Activated CD8-positive, alpha-beta T cell treated with anti-CD3 and anti-CD28 coated beads for 36 hours (primary cell): ENCODE data around the gene IFT88. TPM values are rescaled to one million over a fixed set of nuclear protein-coding genes. Genes with fewer than 3 reads are reported as not detected.

Source experiments
- ATAC-seq: fragments of 200-7000 bp; cut with Tn5 transposase; one replicate; pipeline ENCODE4 v1.10.0; 2021; ENCODE audit warnings: mild to moderate bottlenecking, moderate library complexity
- CTCF ChIA-PET: fragments of 350-600 bp; sonication (Branson Sonifier 250); formaldehyde crosslinking; loops from one replicate; lab custom pipeline; 2021; ENCODE audit warnings: antibody characterized with exemption; lab: Charles Lee
- POLR2A ChIA-PET: fragments of 350-600 bp; sonication (Branson Sonifier 250); formaldehyde crosslinking; loops from one replicate; lab custom pipeline; 2021; ENCODE audit warnings: antibody characterized with exemption; lab: Charles Lee
- DNase-seq: peaks from one replicate; pipeline ENCODE4 v3.0.0-alpha.2; 2020
- H3K27ac Mint-ChIP-seq: one replicate; pipeline ENCODE4 v1.8.0; 2021; ENCODE audit warnings: mild to moderate bottlenecking, mixed read lengths
- H3K27me3 Mint-ChIP-seq: one replicate; pipeline ENCODE4 v1.8.0; 2021; ENCODE audit warnings: mixed read lengths
- H3K36me3 Mint-ChIP-seq: one replicate; pipeline ENCODE4 v1.8.0; 2021; ENCODE audit warnings: low read depth, mixed read lengths
- H3K4me1 Mint-ChIP-seq: one replicate; pipeline ENCODE4 v1.8.0; 2021; ENCODE audit warnings: low read depth, mixed read lengths
- H3K4me3 Mint-ChIP-seq: one replicate; pipeline ENCODE4 v1.8.0; 2021; ENCODE audit warnings: mild to moderate bottlenecking, moderate library complexity, mixed read lengths
- H3K9me3 Mint-ChIP-seq: one replicate; pipeline ENCODE4 v1.8.0; 2021; ENCODE audit warnings: mixed read lengths
- intact Hi-C: fragments of 100-400 bp; cut with micrococcal nuclease; formaldehyde crosslinking; loops from one replicate; pipeline ENCODE4 v1.10.0; 2022
- total RNA-seq, 2 experiments: library from RNA; stranded (reverse); gene quantifications; one replicate each; pipeline ENCODE4 v1.2.3, GENCODE V29; 2021
- TF ChIP-seq, protein P1 (sequence below): fragments of 200-600 bp; IDR thresholded peaks from one replicate; pipeline ENCODE4 v1.8.0; 2022; ENCODE audit warnings: antibody characterized with exemption, mild to moderate bottlenecking

IFT88 gene
- total RNA-seq, 2 experiments from 2014 or later: 2.2 to 2.5 TPM

DNA sequence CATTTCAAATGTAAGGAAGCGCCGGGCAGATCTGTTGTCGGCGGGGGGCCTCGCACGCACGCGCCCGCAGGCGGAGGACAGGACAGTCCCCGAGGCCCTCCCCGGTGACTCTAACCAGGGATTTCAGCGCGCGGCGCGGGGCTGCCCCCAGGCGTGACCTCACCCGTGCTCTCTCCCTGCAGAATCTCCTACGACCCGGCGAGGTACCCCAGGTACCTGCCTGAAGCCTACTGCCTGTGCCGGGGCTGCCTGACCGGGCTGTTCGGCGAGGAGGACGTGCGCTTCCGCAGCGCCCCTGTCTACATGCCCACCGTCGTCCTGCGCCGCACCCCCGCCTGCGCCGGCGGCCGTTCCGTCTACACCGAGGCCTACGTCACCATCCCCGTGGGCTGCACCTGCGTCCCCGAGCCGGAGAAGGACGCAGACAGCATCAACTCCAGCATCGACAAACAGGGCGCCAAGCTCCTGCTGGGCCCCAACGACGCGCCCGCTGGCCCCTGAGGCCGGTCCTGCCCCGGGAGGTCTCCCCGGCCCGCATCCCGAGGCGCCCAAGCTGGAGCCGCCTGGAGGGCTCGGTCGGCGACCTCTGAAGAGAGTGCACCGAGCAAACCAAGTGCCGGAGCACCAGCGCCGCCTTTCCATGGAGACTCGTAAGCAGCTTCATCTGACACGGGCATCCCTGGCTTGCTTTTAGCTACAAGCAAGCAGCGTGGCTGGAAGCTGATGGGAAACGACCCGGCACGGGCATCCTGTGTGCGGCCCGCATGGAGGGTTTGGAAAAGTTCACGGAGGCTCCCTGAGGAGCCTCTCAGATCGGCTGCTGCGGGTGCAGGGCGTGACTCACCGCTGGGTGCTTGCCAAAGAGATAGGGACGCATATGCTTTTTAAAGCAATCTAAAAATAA is 154.7 kb downstream of the IFT88 start:
- Mint-ChIP-seq H3K4me1 (peaks cover 6% of the 10 kb centered on the region), H3K36me3 (no peaks in the 10 kb centered on the region), H3K27ac (no peak overlapping the region), H3K27me3 (peaks cover 20% of the 10 kb centered on the region), H3K9me3 (no peaks in the 10 kb centered on the region), H3K4me3 (peak overlapping the region; percentile 61)
- POLR2A ChIA-PET: interaction anchor here (0.6 to 1.1 kb wide), 2 partner anchors 19 to 107 kb away, joined by 3 to 4 read pairs; partner anchors contain the start of gene IL17D
- ATAC-seq (peak; percentile 75), DNase-seq (peak; percentile 66)
- TF ChIP-seq, protein P1, sequence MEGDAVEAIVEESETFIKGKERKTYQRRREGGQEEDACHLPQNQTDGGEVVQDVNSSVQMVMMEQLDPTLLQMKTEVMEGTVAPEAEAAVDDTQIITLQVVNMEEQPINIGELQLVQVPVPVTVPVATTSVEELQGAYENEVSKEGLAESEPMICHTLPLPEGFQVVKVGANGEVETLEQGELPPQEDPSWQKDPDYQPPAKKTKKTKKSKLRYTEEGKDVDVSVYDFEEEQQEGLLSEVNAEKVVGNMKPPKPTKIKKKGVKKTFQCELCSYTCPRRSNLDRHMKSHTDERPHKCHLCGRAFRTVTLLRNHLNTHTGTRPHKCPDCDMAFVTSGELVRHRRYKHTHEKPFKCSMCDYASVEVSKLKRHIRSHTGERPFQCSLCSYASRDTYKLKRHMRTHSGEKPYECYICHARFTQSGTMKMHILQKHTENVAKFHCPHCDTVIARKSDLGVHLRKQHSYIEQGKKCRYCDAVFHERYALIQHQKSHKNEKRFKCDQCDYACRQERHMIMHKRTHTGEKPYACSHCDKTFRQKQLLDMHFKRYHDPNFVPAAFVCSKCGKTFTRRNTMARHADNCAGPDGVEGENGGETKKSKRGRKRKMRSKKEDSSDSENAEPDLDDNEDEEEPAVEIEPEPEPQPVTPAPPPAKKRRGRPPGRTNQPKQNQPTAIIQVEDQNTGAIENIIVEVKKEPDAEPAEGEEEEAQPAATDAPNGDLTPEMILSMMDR: no peak
- intact Hi-C loops: no loop called here
- CTCF ChIA-PET: interaction anchor here (0.7 to 3.4 kb wide), 6 partner anchors 8 to 107 kb away, joined by 3 to 15 read pairs (median 4); no protein-coding TSS in a partner anchor

DNA sequence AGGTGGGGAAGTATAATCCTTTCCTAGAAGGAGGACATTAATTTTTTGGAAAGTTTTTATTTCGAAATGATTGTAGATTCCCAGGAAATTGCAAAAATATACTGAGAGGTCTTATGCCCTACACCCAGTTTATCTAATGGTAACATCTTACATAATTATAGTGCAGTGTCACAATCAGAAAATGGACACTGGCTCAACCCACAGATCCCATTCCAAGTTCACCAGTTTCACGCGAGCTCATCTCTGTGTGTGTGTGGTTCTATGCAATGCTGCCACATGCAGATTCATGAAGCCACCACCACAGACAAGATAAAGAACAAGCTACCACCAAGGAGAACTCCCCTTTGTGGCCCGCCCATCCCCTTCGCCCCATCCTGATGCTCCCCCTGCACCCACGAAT is 160.9 kb downstream of the IFT88 start:
- DNase-seq: no peak
- Mint-ChIP-seq H3K27ac (no peak overlapping the region), H3K9me3 (no peaks in the 10 kb centered on the region), H3K27me3 (peaks cover 2% of the 10 kb centered on the region), H3K4me3 (no peak overlapping the region), H3K36me3 (peaks cover 18% of the 10 kb centered on the region), H3K4me1 (peaks cover 1% of the 10 kb centered on the region)
- POLR2A ChIA-PET: no interaction called here
- CTCF ChIA-PET: no interaction called here
- no peak for ATAC-seq
- TF ChIP-seq, protein P1: no peak
- intact Hi-C loops: no loop called here

DNA sequence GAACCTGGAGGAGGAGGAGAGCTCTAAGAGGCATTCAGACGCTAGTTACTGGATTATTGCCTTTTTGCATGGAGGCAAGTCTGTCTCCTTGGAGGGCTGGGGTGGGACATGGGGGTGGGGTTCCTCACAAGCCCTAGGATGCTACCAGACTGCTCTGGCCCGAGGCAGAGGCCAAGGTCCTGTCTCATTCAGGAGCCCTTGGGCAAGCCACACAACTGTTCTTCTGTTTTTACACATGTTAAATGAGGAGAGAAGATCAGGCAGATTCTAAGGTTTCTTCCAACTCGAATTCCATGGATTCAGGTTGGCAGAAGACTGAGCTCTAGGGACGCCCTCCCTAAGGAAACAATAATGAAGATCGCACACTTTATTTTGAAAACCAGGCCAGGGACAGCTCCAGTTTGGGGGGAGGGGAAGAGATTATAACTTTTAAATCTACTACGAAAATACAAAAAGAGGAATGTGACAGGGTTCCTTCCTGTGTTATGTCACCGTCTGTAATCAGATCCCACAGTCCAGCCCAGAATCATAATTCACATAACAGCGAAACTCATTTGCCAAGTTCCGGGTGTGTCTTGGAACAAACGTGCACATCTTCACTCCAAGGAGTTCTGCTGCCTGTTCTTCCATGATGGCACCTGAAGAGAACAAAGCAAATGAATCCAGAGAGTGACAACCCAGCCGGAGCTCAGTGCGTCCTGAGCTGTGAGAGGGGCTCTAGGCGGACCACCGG is 161.8 kb downstream of the IFT88 start:
- Mint-ChIP-seq H3K27ac (no peak overlapping the region), H3K27me3 (no peaks in the 10 kb centered on the region), H3K4me1 (no peaks in the 10 kb centered on the region), H3K36me3 (peaks cover 18% of the 10 kb centered on the region), H3K4me3 (no peak overlapping the region), H3K9me3 (no peaks in the 10 kb centered on the region)
- no peak for ATAC-seq
- DNase-seq: no peak
- ChIA-PET POLR2A (interaction anchor here (0.7 kb wide), 1 partner anchor 92 kb away, joined by 3 read pairs; no protein-coding TSS in a partner anchor), CTCF (no interaction called here)
- intact Hi-C loops: no loop called here
- TF ChIP-seq, protein P1: no peak

DNA sequence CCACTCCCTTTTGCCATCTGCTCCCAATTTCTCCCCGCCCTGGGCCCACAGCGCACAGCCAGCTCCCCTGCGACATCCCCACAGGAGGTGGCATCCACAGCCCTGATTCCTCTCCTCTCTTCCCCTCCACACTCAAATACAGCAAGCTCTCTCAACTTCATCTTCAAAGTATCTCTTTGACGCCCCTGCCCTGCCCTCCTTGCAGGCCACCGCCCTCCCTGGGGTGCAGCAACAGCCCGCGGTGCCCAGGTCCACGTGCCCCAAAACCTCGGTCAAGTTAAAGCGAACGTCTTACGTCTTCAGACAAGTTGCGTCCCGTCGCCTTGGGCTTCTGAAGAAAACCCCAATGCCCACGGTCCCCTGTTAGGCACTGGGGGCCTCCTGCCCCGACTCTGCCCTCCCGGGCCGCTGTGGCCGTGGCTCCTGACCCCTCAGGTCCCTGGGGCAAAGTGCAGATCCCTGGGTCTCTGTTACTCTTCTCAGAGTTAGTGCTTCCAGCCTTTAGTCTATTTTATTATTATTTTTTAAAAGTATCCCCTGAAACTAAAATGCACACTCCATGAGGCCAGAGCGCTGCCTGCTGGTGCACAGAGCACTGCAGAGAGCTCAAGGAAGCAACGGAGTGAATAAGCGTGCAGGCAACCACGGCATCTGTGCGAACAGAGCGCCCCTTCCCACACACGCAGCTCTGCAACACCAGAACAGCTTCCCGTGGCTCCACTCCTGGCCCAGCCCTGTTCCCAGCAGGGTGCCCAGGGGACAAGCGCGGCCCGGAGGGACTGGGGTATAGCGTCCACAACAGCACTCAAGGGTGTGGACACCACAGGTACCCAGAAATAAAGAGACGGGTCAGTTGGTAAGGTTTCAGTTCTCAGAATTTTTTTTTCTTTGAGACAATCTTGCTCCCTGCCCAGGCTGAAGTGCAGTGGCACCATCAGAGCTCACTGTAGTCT is 163.0 kb downstream of the IFT88 start:
- H3K27me3 Mint-ChIP-seq: no peaks in the 10 kb centered on the region
- peaks cover 18% of the 10 kb centered on the region for H3K36me3 Mint-ChIP-seq
- no peaks in the 10 kb centered on the region for H3K9me3 Mint-ChIP-seq
- ATAC-seq: no peak
- H3K4me1 Mint-ChIP-seq: no peaks in the 10 kb centered on the region
- TF ChIP-seq, protein P1: no peak
- intact Hi-C loops: no loop called here
- no peak for DNase-seq
- ChIA-PET POLR2A (no interaction called here), CTCF (no interaction called here)
- H3K4me3 Mint-ChIP-seq: no peak overlapping the region
- no peak overlapping the region for H3K27ac Mint-ChIP-seq
